HCT116 (cell line): ENCODE data around the gene LOXHD1. TPM values are rescaled to one million over a fixed set of nuclear protein-coding genes. Genes with fewer than 3 reads are reported as not detected.

Source experiments
- ATAC-seq: fragments of 200-7000 bp; cut with Tn5 transposase; 2 replicates; pipeline ENCODE4 v1.9.1; 2020; ENCODE audit warnings: mild to moderate bottlenecking, moderate library complexity
- BruUV-seq: library from RNA; stranded (reverse); fragments of 400-500 nt; replicated peaks from 2 replicates; lab custom pipeline; 2021; lab: Mats Ljungman, UMichigan
- CTCF ChIA-PET: fragments of 300-600 bp; sonication (Branson Sonifier 250); formaldehyde crosslinking; loops from one replicate; lab custom pipeline; 2021; ENCODE audit warnings: antibody characterized with exemption; lab: Charles Lee
- POLR2A ChIA-PET: fragments of 300-600, 350-600 bp; sonication (Branson Sonifier 250); formaldehyde crosslinking; loops from one replicate; lab custom pipeline; 2021; ENCODE audit warnings: antibody characterized with exemption; lab: Charles Lee
- RAD21 ChIA-PET, 2 experiments: fragments of 300-600 bp; sonication (Branson Sonifier 250); formaldehyde crosslinking; loops; one replicate each; lab custom pipeline; 2023; ENCODE audit warnings: low total read pairs in 2 of 2; ENCODE audit not compliant: uncharacterized antibody in 2 of 2, unreplicated experiment in 2 of 2, low non-redundant PET in 1 of 2; lab: Charles Lee
- DNase-seq: peaks from one replicate; pipeline ENCODE4 v3.0.0-alpha.2; 2010; ENCODE audit warnings: low read depth, low spot score
- H2AFZ ChIP-seq: fragments of 200-600 bp; shearing (Covaris generic), sonication (generic); 2 replicates; pipeline ENCODE4 v1.6.1; 2017; ENCODE audit warnings: low read depth, mixed run types, mixed read lengths, antibody characterized with exemption, low read length; ENCODE audit not compliant: poor library complexity, severe bottlenecking
- H3K27ac ChIP-seq: 2 replicates; pipeline ENCODE4 v1.5.1; 2012; ENCODE audit warnings: low read depth, low read length
- H3K27me3 ChIP-seq: fragments of 200-600 bp; sonication (generic); 2 replicates; pipeline ENCODE4 v1.6.1; 2016; ENCODE audit warnings: mixed run types, low read length, mixed read lengths; ENCODE audit not compliant: insufficient read depth
- H3K36me3 ChIP-seq, 2 experiments: fragments of 200-500 bp in 1 of 2; fragments of 200-600 bp in 1 of 2; sonication (Bioruptor generic) in 1 of 2; sonication (generic) in 1 of 2; 2 replicates each; pipeline versions ENCODE4 v1.5.1 to v1.6.1; 2014 to 2016; ENCODE audit warnings: low read length in 2 of 2, inconsistent platforms in 1 of 2, mixed read lengths in 1 of 2, mixed run types in 1 of 2; ENCODE audit not compliant: insufficient read depth in 2 of 2, control insufficient read depth in 1 of 2
- H3K4me1 ChIP-seq, 2 experiments: fragments of 200-600 bp in 1 of 2; sonication (generic) in 1 of 2; 2 replicates each; pipeline versions ENCODE4 v1.5.1 to v1.6.1; 2012 to 2017; ENCODE audit warnings: low read length in 2 of 2, inconsistent platforms in 1 of 2, mild to moderate bottlenecking in 1 of 2, mixed read lengths in 1 of 2, mixed run types in 1 of 2, moderate library complexity in 1 of 2; ENCODE audit not compliant: insufficient read depth in 2 of 2, control insufficient read depth in 1 of 2
- H3K4me2 ChIP-seq: fragments of 200-600 bp; sonication (generic); 2 replicates; pipeline ENCODE4 v1.6.1; 2017; ENCODE audit warnings: mixed run types, low read length, mixed read lengths
- H3K4me3 ChIP-seq, 2 experiments: fragments of 200-600 bp in 1 of 2; sonication (generic) in 1 of 2; replicated peaks in 1 of 2; 2 replicates each; pipeline ENCODE4 v1.5.1; 2011 to 2016; ENCODE audit warnings: low read length in 2 of 2, control low read depth in 1 of 2, low read depth in 1 of 2, mild to moderate bottlenecking in 1 of 2, mixed read lengths in 1 of 2, mixed run types in 1 of 2
- H3K79me2 ChIP-seq: fragments of 200-600 bp; sonication (generic); 2 replicates; pipeline ENCODE4 v1.6.1; 2017; ENCODE audit warnings: mild to moderate bottlenecking, mixed run types, low read length, moderate library complexity, mixed read lengths; ENCODE audit not compliant: insufficient read depth
- H3K9ac ChIP-seq: fragments of 200-600 bp; sonication (generic); 2 replicates; pipeline ENCODE4 v1.6.1; 2016; ENCODE audit warnings: low read length, mixed read lengths
- H3K9me2 ChIP-seq: fragments of 200-600 bp; sonication (generic), shearing (Covaris generic); 2 replicates; pipeline ENCODE4 v1.6.1; 2017; ENCODE audit warnings: mixed run types, mild to moderate bottlenecking, moderate library complexity; ENCODE audit not compliant: insufficient read depth
- H3K9me3 ChIP-seq, 2 experiments: fragments of 200-500 bp in 1 of 2; fragments of 200-600 bp in 1 of 2; sonication (Bioruptor generic) in 1 of 2; sonication (generic) in 1 of 2; 2 replicates each; pipeline ENCODE4 v1.6.1; 2014 to 2017; ENCODE audit warnings: low read length in 2 of 2, mixed read lengths in 2 of 2, inconsistent platforms in 1 of 2, low read depth in 1 of 2, mild to moderate bottlenecking in 1 of 2, mixed run types in 1 of 2, moderate library complexity in 1 of 2; ENCODE audit not compliant: control insufficient read depth in 1 of 2, insufficient read depth in 1 of 2
- H4K20me1 ChIP-seq: fragments of 200-600 bp; sonication (generic), shearing (Covaris generic); 2 replicates; pipeline ENCODE4 v1.6.1; 2017; ENCODE audit warnings: mixed run types, mild to moderate bottlenecking, moderate library complexity; ENCODE audit not compliant: insufficient read depth
- CBX3 ChIP-seq: IDR thresholded peaks from 2 replicates; pipeline ENCODE4 v1.6.1; 2012; ENCODE audit warnings: low read depth
- EGR1 ChIP-seq: IDR thresholded peaks from 2 replicates; pipeline ENCODE4 v1.6.1; 2012; ENCODE audit warnings: low read depth
- EZH2 ChIP-seq: fragments of 200-600 bp; sonication (generic); IDR thresholded peaks from 2 replicates; pipeline ENCODE4 v1.6.1; 2017; ENCODE audit warnings: antibody characterized with exemption, mixed run types
- EZH2phosphoT487 ChIP-seq: fragments of 200-600 bp; IDR thresholded peaks from 2 replicates; pipeline ENCODE4 v1.6.1; 2018; ENCODE audit warnings: antibody characterized with exemption, borderline replicate concordance
- JUND ChIP-seq: IDR thresholded peaks from 2 replicates; pipeline ENCODE4 v1.6.1; 2012
- POLR2A ChIP-seq: IDR thresholded peaks from 2 replicates; pipeline ENCODE4 v1.7.0; 2011; ENCODE audit warnings: borderline replicate concordance; ENCODE audit not compliant: insufficient read depth, insufficient read length; ENCODE audit errors: extremely low read depth
- POLR2AphosphoS5 ChIP-seq: IDR thresholded peaks from 2 replicates; pipeline ENCODE4 v1.6.1; 2011; ENCODE audit warnings: mild to moderate bottlenecking, low read depth, low read length, moderate library complexity
- SIN3A ChIP-seq: IDR thresholded peaks from 2 replicates; pipeline ENCODE4 v1.6.1; 2012; ENCODE audit warnings: low read depth
- SRF ChIP-seq: IDR thresholded peaks from 2 replicates; pipeline ENCODE4 v1.6.1; 2012; ENCODE audit warnings: low read depth
- TCF7L2 ChIP-seq: IDR thresholded peaks from 2 replicates; pipeline ENCODE4 v1.7.0; 2011; ENCODE audit warnings: borderline replicate concordance, inconsistent platforms; ENCODE audit not compliant: insufficient read depth, insufficient read length; ENCODE audit errors: extremely low read depth
- YY1 ChIP-seq: IDR thresholded peaks from 2 replicates; pipeline ENCODE4 v1.6.1; 2011; ENCODE audit warnings: low read length, low read depth, moderate library complexity, mild to moderate bottlenecking; ENCODE audit not compliant: insufficient replicate concordance; ENCODE audit errors: extremely low read depth
- ZFX ChIP-seq: fragments of 450-650 bp; IDR thresholded peaks from 2 replicates; pipeline ENCODE4 v1.6.1; 2017
- ZNF274 ChIP-seq: fragments of 200-500 bp; sonication (Bioruptor generic); IDR thresholded peaks from 2 replicates; pipeline ENCODE4 v1.6.1; 2014; ENCODE audit warnings: mild to moderate bottlenecking, low read depth, low read length, inconsistent platforms
- intact Hi-C: fragments of 100-400 bp; cut with micrococcal nuclease; formaldehyde crosslinking; loops from 2 replicates; pipeline ENCODE4 v1.10.0; 2022
- total RNA-seq: library from RNA; stranded (reverse); gene quantifications from one replicate; pipeline ENCODE4 v1.2.1, GENCODE V29; 2021; ENCODE audit not compliant: unreplicated experiment
- TF ChIP-seq, protein P1 (sequence below): IDR thresholded peaks from 2 replicates; pipeline ENCODE4 v1.6.1; 2012
- TF ChIP-seq, protein P2 (sequence below): IDR thresholded peaks from 2 replicates; pipeline ENCODE4 v1.6.1; 2012; ENCODE audit warnings: low read depth
- TF ChIP-seq, protein P3 (sequence below): IDR thresholded peaks from 2 replicates; pipeline ENCODE4 v1.6.1; 2012

LOXHD1 gene
- total RNA-seq, 1 experiment from 2014 or later = not detected

DNA sequence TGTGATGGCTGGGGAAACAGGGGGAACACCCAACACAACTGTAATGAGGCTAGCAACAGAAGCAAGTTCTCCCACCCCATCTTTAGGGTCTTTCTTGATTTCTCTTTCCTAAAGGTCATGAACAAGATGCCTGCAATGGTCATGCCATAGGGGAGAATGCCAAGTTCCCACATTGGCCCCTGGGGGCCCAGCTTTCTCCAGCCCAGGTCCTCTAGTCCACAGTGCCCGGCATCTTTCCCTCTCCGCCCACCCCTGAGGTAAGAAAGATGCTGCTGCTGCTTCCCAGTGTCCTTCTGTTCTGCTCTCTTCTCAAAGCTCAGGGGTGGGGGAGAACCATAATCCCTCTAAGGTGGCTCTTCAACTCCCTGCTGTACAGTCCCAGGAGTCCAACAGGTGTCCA is 78.0 kb downstream of the LOXHD1 start:
- no TSS peak for BruUV-seq
- no peaks in the 10 kb centered on the region for H3K27me3 ChIP-seq
- no peak for DNase-seq
- CTCF ChIA-PET = no interaction called here
- H3K9me3 ChIP-seq = peaks cover 7% of the 10 kb centered on the region in 2 experiments; a peak in 3 of 4 replicates
- H3K4me2 ChIP-seq = no peak overlapping the region
- H2AFZ ChIP-seq = no peak overlapping the region
- no peak for TF ChIP-seq EZH2
- TF ChIP-seq, protein P1, sequence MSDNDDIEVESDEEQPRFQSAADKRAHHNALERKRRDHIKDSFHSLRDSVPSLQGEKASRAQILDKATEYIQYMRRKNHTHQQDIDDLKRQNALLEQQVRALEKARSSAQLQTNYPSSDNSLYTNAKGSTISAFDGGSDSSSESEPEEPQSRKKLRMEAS = no peak
- no peaks in the 10 kb centered on the region for H3K36me3 ChIP-seq
- intact Hi-C loops = no loop called here
- H3K27ac ChIP-seq = no peak overlapping the region
- no peaks in the 10 kb centered on the region for H3K4me1 ChIP-seq
- no peak overlapping the region for H3K9ac ChIP-seq
- no peaks in the 10 kb centered on the region for H4K20me1 ChIP-seq
- POLR2A ChIA-PET = no interaction called here
- ATAC-seq = no peak
- no peak overlapping the region for H3K4me3 ChIP-seq
- H3K79me2 ChIP-seq = no peaks in the 10 kb centered on the region
- no peaks in the 10 kb centered on the region for H3K9me2 ChIP-seq
- RAD21 ChIA-PET = no interaction called here

DNA sequence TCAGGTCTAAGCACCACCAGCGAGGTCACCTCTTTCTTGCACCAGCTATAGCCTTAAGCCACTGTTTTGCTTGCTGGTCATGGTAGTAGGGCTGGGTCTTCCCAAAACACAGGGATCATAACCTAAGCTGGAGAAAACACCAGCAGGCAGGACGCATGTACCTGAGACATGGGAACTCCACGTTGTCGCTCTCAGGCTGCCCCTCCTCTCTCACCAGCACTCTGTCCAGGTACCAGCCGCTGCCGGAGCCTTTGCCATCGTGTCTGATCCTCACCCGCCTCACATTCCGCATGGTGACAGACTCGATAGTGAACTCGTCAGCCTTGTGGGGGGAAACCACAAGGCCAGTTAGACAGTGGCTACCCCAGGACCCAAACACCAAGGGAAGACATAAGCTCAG is 79.5 kb downstream of the LOXHD1 start:
- POLR2A ChIA-PET = no interaction called here
- H3K9ac ChIP-seq = no peak overlapping the region
- no peaks in the 10 kb centered on the region for H3K36me3 ChIP-seq
- no TSS peak for BruUV-seq
- CTCF ChIA-PET = no interaction called here
- H3K4me3 ChIP-seq = no peak overlapping the region
- no peaks in the 10 kb centered on the region for H3K79me2 ChIP-seq
- no peaks in the 10 kb centered on the region for H3K4me1 ChIP-seq
- H3K9me3 ChIP-seq = peaks cover 7% of the 10 kb centered on the region in 2 experiments; a peak in 3 of 4 replicates
- TF ChIP-seq ZNF274 = no peak
- TF ChIP-seq EGR1 = no peak
- TF ChIP-seq, protein P2, sequence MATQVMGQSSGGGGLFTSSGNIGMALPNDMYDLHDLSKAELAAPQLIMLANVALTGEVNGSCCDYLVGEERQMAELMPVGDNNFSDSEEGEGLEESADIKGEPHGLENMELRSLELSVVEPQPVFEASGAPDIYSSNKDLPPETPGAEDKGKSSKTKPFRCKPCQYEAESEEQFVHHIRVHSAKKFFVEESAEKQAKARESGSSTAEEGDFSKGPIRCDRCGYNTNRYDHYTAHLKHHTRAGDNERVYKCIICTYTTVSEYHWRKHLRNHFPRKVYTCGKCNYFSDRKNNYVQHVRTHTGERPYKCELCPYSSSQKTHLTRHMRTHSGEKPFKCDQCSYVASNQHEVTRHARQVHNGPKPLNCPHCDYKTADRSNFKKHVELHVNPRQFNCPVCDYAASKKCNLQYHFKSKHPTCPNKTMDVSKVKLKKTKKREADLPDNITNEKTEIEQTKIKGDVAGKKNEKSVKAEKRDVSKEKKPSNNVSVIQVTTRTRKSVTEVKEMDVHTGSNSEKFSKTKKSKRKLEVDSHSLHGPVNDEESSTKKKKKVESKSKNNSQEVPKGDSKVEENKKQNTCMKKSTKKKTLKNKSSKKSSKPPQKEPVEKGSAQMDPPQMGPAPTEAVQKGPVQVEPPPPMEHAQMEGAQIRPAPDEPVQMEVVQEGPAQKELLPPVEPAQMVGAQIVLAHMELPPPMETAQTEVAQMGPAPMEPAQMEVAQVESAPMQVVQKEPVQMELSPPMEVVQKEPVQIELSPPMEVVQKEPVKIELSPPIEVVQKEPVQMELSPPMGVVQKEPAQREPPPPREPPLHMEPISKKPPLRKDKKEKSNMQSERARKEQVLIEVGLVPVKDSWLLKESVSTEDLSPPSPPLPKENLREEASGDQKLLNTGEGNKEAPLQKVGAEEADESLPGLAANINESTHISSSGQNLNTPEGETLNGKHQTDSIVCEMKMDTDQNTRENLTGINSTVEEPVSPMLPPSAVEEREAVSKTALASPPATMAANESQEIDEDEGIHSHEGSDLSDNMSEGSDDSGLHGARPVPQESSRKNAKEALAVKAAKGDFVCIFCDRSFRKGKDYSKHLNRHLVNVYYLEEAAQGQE = no peak
- TF ChIP-seq EZH2 = no peak
- TF ChIP-seq POLR2AphosphoS5 = no peak
- TF ChIP-seq JUND = no peak
- TF ChIP-seq TCF7L2 = no peak
- TF ChIP-seq SRF = no peak
- TF ChIP-seq POLR2A = no peak
- no peak for TF ChIP-seq EZH2phosphoT487
- no peak for TF ChIP-seq CBX3
- TF ChIP-seq, protein P3, sequence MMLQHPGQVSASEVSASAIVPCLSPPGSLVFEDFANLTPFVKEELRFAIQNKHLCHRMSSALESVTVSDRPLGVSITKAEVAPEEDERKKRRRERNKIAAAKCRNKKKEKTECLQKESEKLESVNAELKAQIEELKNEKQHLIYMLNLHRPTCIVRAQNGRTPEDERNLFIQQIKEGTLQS = no peak
- TF ChIP-seq ZFX = no peak
- no peak for TF ChIP-seq YY1
- no peak for TF ChIP-seq SIN3A
- H2AFZ ChIP-seq = no peak overlapping the region
- no peak overlapping the region for H3K4me2 ChIP-seq
- DNase-seq = no peak
- no peaks in the 10 kb centered on the region for H4K20me1 ChIP-seq
- H3K27ac ChIP-seq = no peak overlapping the region
- H3K9me2 ChIP-seq = no peaks in the 10 kb centered on the region
- intact Hi-C loops = no loop called here
- RAD21 ChIA-PET = no interaction called here
- H3K27me3 ChIP-seq = no peaks in the 10 kb centered on the region
- no peak for ATAC-seq
